ENCODE results near the gene FGF12. TPM values are rescaled to one million over a fixed set of nuclear protein-coding genes. Genes with fewer than 3 reads are reported as not detected.

Gene FGF12
- total RNA-seq, 4 donors from 2014 or later = 0.94 to 15.9 (median 15.1) TPM

DNA sequence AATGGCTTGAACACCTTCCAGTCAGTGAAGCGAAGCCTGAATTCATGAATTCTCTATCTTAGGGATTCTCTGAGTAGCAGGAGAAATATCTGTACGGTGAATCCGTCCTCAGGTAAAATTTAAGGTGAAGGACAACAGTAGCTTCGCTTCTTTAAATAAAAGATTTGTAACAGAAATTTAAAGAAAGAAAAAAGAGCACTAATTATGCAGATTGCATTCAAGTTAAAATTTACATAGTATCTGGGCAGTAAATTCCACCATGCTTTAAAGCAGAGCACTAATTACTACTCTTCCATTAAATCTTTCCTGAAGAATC, 282.6 kb downstream of the FGF12 start:
- Histone ChIP-seq H3K27me3 (peaks cover 45% of the 10 kb centered on the region), H3K27ac (no peak overlapping the region), H3K4me3 (no peak overlapping the region), H3K4me1 (peaks cover 0 to 7% (median 0%) of the 10 kb centered on the region in 3 donors), H3K9me3 (no peaks in the 10 kb centered on the region), H3K36me3 (no peaks in the 10 kb centered on the region)
- no peak for ATAC-seq
- TF ChIP-seq, protein P1, sequence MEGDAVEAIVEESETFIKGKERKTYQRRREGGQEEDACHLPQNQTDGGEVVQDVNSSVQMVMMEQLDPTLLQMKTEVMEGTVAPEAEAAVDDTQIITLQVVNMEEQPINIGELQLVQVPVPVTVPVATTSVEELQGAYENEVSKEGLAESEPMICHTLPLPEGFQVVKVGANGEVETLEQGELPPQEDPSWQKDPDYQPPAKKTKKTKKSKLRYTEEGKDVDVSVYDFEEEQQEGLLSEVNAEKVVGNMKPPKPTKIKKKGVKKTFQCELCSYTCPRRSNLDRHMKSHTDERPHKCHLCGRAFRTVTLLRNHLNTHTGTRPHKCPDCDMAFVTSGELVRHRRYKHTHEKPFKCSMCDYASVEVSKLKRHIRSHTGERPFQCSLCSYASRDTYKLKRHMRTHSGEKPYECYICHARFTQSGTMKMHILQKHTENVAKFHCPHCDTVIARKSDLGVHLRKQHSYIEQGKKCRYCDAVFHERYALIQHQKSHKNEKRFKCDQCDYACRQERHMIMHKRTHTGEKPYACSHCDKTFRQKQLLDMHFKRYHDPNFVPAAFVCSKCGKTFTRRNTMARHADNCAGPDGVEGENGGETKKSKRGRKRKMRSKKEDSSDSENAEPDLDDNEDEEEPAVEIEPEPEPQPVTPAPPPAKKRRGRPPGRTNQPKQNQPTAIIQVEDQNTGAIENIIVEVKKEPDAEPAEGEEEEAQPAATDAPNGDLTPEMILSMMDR (IDR thresholded peaks at IDR 0.05) = no peak
- TF ChIP-seq POLR2A (IDR thresholded peaks at IDR 0.05) (no peak), POLR2AphosphoS5 (IDR thresholded peaks at IDR 0.05) (no peak), EP300 (IDR thresholded peaks at IDR 0.05) (no peak)
- 29 to 43% methylated on average over 2 to 4 of the region's 4 CpGs for WGBS, 2 donors (ENCODE audit: low coverage in 1 of 2)

DNA sequence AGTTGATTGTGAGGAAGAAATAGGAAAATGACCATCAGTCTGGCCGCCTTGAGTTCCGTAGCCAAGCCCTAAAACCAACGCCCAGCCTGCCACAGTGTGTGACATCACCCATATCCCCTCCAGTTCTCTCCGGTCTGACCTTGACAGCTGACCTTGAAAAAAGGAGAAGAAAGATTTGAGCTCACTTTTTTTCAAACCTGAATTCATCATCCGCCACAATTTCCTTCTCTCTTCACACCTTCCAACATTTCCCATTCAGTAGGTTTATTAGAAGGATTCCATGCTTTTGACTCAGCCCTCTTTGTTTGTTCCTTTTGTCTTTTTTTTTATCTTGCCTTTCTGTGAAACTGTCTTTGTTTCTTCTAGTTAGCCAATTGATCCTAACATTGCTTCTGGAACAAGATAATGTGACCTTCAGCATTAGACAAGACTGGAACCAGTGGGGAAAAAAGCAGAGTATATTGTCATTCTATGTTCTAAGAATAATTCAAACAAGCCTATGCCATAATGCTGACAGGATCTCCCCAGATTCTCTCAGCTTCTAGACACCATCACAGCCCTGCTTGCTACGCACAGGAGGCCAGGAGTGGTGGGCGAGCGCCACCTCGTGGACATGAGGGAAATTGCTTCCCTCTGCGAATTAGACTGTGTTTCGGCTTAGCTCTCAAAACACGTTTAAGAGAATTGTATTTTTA, 283.1 kb downstream of the FGF12 start:
- H3K4me3 ChIP-seq = no peak overlapping the region
- WGBS, 2 donors (ENCODE audit: low coverage in 1 of 2) = 17 to 18% methylated on average over 11 to 12 of the region's 12 CpGs
- TF ChIP-seq POLR2AphosphoS5 (IDR thresholded peaks at IDR 0.05) = no peak
- TF ChIP-seq, protein P1 (IDR thresholded peaks at IDR 0.05) = peak; percentile 77 to 99 (median 94)
- peak; percentile 77 for ATAC-seq
- H3K36me3 ChIP-seq = no peaks in the 10 kb centered on the region
- H3K9me3 ChIP-seq = no peaks in the 10 kb centered on the region
- peaks cover 40% of the 10 kb centered on the region for H3K27me3 ChIP-seq
- H3K27ac ChIP-seq = no peak overlapping the region
- H3K4me1 ChIP-seq = peaks cover 0 to 7% (median 0%) of the 10 kb centered on the region in 3 donors

- WGBS, 2 donors (ENCODE audit: low coverage in 1 of 2) = 64 to 75% methylated on average over 3 of the region's 3 CpGs
- TF ChIP-seq, protein P1 (IDR thresholded peaks at IDR 0.05) = no peak
- TF ChIP-seq POLR2A (IDR thresholded peaks at IDR 0.05) = no peak
- no peak overlapping the region for H3K4me3 ChIP-seq
- H3K27ac ChIP-seq = no peak overlapping the region
- H3K4me1 ChIP-seq = no peaks in the 10 kb centered on the region
- no peaks in the 10 kb centered on the region for H3K27me3 ChIP-seq
- no peaks in the 10 kb centered on the region for H3K9me3 ChIP-seq
- ATAC-seq = no peak
- H3K36me3 ChIP-seq = no peaks in the 10 kb centered on the region
Measured at GRCh38 chr3:192435241-192435640, 292.1 kb downstream of the FGF12 start.

GRCh38 chr3:192434186-192434585, 293.2 kb downstream of the FGF12 start:
- no peaks in the 10 kb centered on the region for H3K4me1 ChIP-seq
- no peak overlapping the region for H3K27ac ChIP-seq
- no peak overlapping the region for H3K4me3 ChIP-seq
- TF ChIP-seq, protein P1 (IDR thresholded peaks at IDR 0.05) = no peak
- no peak for TF ChIP-seq POLR2AphosphoS5 (IDR thresholded peaks at IDR 0.05)
- TF ChIP-seq POLR2A (IDR thresholded peaks at IDR 0.05) = no peak
- no peak for TF ChIP-seq EP300 (IDR thresholded peaks at IDR 0.05)
- 80 to 93% methylated on average over 2 of the region's 2 CpGs for WGBS, 2 donors (ENCODE audit: low coverage in 1 of 2)
- H3K9me3 ChIP-seq = no peaks in the 10 kb centered on the region
- H3K27me3 ChIP-seq = no peaks in the 10 kb centered on the region
- no peaks in the 10 kb centered on the region for H3K36me3 ChIP-seq
- ATAC-seq = no peak

DNA sequence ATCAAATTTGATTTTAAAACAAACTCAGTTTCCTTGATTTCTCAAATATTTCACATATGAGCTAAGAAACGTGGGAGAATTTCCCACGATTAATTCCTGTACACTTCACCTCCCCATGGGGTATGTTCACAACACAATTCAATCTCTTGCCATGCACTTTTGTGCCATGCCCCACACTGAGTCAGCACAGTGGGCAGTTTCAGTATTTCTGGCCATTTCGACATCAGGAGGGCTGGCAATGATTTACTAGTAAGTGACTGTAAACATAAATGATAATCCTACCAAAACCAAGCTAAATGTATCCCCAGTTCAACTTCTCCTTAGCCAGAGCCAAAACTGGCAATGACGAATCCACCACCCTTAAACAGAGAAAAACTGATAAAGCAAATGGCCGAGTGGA, 293.6 kb downstream of the FGF12 start:
- TF ChIP-seq POLR2AphosphoS5 (IDR thresholded peaks at IDR 0.05) = no peak
- TF ChIP-seq POLR2A (IDR thresholded peaks at IDR 0.05) = no peak
- TF ChIP-seq, protein P1 (IDR thresholded peaks at IDR 0.05) = no peak
- TF ChIP-seq EP300 (IDR thresholded peaks at IDR 0.05) = no peak
- WGBS, 2 donors (ENCODE audit: low coverage in 1 of 2) = 33 to 42% methylated on average over 3 to 5 of the region's 5 CpGs
- no peaks in the 10 kb centered on the region for H3K27me3 ChIP-seq
- no peaks in the 10 kb centered on the region for H3K36me3 ChIP-seq
- no peaks in the 10 kb centered on the region for H3K9me3 ChIP-seq
- H3K4me1 ChIP-seq = no peaks in the 10 kb centered on the region
- ATAC-seq = no peak
- no peak overlapping the region for H3K27ac ChIP-seq
- no peak overlapping the region for H3K4me3 ChIP-seq
